GM12878 (cell line): ENCODE data around the gene PITPNM3. TPM values are rescaled to one million over a fixed set of nuclear protein-coding genes. Genes with fewer than 3 reads are reported as not detected.

Experiments used
- BHLHE40 ChIP-seq, 2 experiments: fragments of 450-650 bp in 1 of 2; IDR thresholded peaks; 2 replicates each; pipeline ENCODE4 v1.6.1; 2011 to 2017; ENCODE audit warnings: low read depth in 2 of 2, borderline replicate concordance in 1 of 2, improper control_type of control experiment in 1 of 2, low read length in 1 of 2, mild to moderate bottlenecking in 1 of 2
- EP300 ChIP-seq, 2 experiments: fragments of 150-350 bp in 1 of 2; IDR thresholded peaks; 2 replicates each; pipeline ENCODE4 v1.6.1; 2011 to 2012; ENCODE audit warnings: low read depth in 2 of 2, low read length in 2 of 2, borderline replicate concordance in 1 of 2, improper control_type of control experiment in 1 of 2, inconsistent platforms in 1 of 2; ENCODE audit not compliant: control insufficient read depth in 1 of 2
- FOXK2 ChIP-seq: fragments of 450-650 bp; IDR thresholded peaks from 2 replicates; pipeline ENCODE4 v1.6.1; 2017; ENCODE audit warnings: mild to moderate bottlenecking, moderate library complexity
- FOXM1 ChIP-seq: IDR thresholded peaks from 2 replicates; pipeline ENCODE4 v1.6.1; 2012; ENCODE audit warnings: low read depth, mild to moderate bottlenecking, inconsistent platforms, low read length, moderate library complexity
- HDAC6 ChIP-seq: fragments of 200-600 bp; sonication (generic); IDR thresholded peaks from one replicate; pipeline ENCODE4 v1.8.0; 2017; ENCODE audit warnings: antibody characterized with exemption; ENCODE audit not compliant: unreplicated experiment
- IKZF1 ChIP-seq: fragments of 450-650 bp; conservative IDR thresholded peaks from 2 replicates; pipeline ENCODE4 v1.6.1; 2017; ENCODE audit warnings: antibody characterized with exemption, mild to moderate bottlenecking
- MEF2A ChIP-seq: IDR thresholded peaks from 2 replicates; pipeline ENCODE4 v1.6.1; 2011; ENCODE audit warnings: low read depth, mild to moderate bottlenecking, low read length, moderate library complexity; ENCODE audit not compliant: insufficient read depth
- NR2F1 ChIP-seq: fragments of 450-650 bp; conservative IDR thresholded peaks from 2 replicates; pipeline ENCODE4 v1.6.1; 2017; ENCODE audit warnings: mild to moderate bottlenecking
- POLR2A ChIP-seq: IDR thresholded peaks from 2 replicates; pipeline ENCODE4 v1.6.1; 2011; ENCODE audit warnings: low read depth, mild to moderate bottlenecking, low read length
- RUNX3 ChIP-seq: IDR thresholded peaks from 2 replicates; pipeline ENCODE4 v1.6.1; 2012; ENCODE audit warnings: low read length, inconsistent platforms
- SREBF1 ChIP-seq: IDR thresholded peaks from 2 replicates; pipeline ENCODE4 v1.6.1; 2012; ENCODE audit warnings: mild to moderate bottlenecking, low read length
- TARDBP ChIP-seq: IDR thresholded peaks from 2 replicates; pipeline ENCODE4 v1.6.1; 2016; ENCODE audit warnings: borderline replicate concordance
- TBL1XR1 ChIP-seq: IDR thresholded peaks from 2 replicates; pipeline ENCODE4 v1.6.1; 2012; ENCODE audit warnings: low read depth, low read length, improper control_type of control experiment
- ZNF207 ChIP-seq: fragments of 450-650 bp; IDR thresholded peaks from 2 replicates; pipeline ENCODE4 v1.6.1; 2014; ENCODE audit warnings: antibody characterized with exemption, mild to moderate bottlenecking, borderline replicate concordance
- polyA plus RNA-seq, 11 experiments: library from polyadenylated mRNA; depleted of rRNA in 4 of 11; unstranded in 6 of 11; stranded (reverse) in 5 of 11; fragments of >200 nt; fragmentation: Nextera tagmentation in 4 of 11; fragmentation: Illumina TruSeq in 1 of 11; extraction: Ambion mirVana in 4 of 11; extraction: Trizol in 1 of 11; gene quantifications; 1 replicate in 1 of 11; 2 replicates in 10 of 11; pipeline versions ENCODE4 v1.2.1 to v1.2.3, GENCODE V29; 2011 to 2016; ENCODE audit warnings: inconsistent platforms in 2 of 11, missing spikeins in 2 of 11, low read depth in 1 of 11
- total RNA-seq, 4 experiments: library from RNA; depleted of rRNA in 3 of 4; stranded (reverse); fragments of >200 nt in 3 of 4; fragmentation: Illumina TruSeq in 1 of 4; extraction: Trizol in 1 of 4; gene quantifications; 2 replicates each; pipeline versions ENCODE4 v1.2.1 to v1.2.3, GENCODE V29; 2013 to 2021
- TF ChIP-seq, protein P1 (sequence below): fragments of 450-650 bp; IDR thresholded peaks from 2 replicates; pipeline ENCODE4 v1.6.1; 2017; ENCODE audit warnings: mild to moderate bottlenecking
- TF ChIP-seq, protein P2 (sequence below): IDR thresholded peaks from 2 replicates; pipeline ENCODE4 v1.6.1; 2012; ENCODE audit warnings: low read depth, low read length, improper control_type of control experiment
- TF ChIP-seq, protein P3 (sequence below): fragments of 450-650 bp; conservative IDR thresholded peaks from 2 replicates; pipeline ENCODE4 v1.6.1; 2017; ENCODE audit warnings: mild to moderate bottlenecking, moderate library complexity
- TF ChIP-seq, protein P4 (sequence below): fragments of 450-650 bp; IDR thresholded peaks from 2 replicates; pipeline ENCODE4 v1.6.1; 2016; ENCODE audit warnings: mild to moderate bottlenecking, moderate library complexity, borderline replicate concordance
- TF ChIP-seq, protein P5 (sequence below): fragments of 450-650 bp; IDR thresholded peaks from 2 replicates; pipeline ENCODE4 v1.6.1; 2017; ENCODE audit warnings: low read depth, mild to moderate bottlenecking, moderate library complexity

Gene PITPNM3
- total and polyA plus RNA-seq, 10 of the 15 experiments (the other 5 are each of a cell fraction or from before 2014, with no cell fraction given), result 0.02 to 0.49 (median 0.19) TPM; not detected in 1

DNA sequence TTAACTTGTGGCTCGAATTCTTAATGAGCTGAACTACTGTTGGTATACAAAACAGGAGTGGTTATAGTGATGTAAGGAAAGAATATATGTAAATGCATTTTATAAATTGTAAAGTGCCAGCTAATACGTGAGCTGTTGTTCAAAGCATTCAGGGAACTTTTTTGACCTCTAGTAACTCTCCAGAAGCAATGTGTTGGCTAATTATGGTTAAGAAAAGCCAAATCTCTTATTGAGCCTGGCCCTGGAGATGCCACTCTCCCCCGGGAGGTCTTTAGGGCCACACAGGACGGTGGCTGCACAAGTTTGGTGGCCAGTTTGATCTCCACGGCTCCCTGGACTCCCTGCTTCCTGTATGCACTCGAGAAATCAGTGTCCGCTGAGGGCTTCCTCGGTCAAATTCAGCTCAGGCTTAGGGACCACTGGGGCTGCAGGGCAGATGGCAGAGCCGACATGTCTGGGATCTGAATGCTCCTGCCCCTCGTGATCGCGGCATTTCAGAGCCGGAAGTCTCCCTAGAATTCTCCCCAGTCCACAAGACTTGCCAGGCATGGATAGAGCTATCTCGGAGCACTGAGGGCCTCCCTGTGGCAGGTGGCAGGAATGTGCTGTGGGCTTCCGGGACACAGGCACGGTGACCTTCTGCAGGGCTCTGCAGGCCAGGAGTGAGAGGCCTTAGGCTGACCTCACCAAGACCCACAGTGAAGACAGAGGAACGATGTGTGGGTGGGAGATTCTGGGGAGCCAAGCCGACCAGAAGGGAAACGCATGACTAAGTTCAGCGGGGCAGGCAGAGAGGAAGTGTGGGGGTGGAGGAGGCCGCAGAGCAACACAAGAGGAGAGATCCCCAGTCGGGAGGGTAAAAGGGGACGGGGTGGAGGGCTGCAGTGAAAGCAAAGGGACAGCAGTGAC is 18.6 kb upstream of the PITPNM3 start (continued):
- TF ChIP-seq HDAC6 (no peak), NR2F1 (peak; percentile 45; the same call in 1 of the 2 replicates), ZNF207 (no peak), RUNX3 (peak; percentile 87), TBL1XR1 (peak; percentile 43; the same call in 1 of the 2 replicates), BHLHE40 (IDR thresholded peaks at IDR 0.05; ENCODE audit: borderline replicate concordance in 1 of 2, low read depth in 2 of 2, low read length in 1 of 2) (peak; percentile 87 to 88), IKZF1 (peak; percentile 62; the same call in 1 of the 2 replicates), EP300 (IDR thresholded peaks at IDR 0.05; ENCODE audit: borderline replicate concordance in 1 of 2, control insufficient read depth in 1 of 2, low read depth in 2 of 2, low read length in 2 of 2) (no peak), MEF2A (no peak), FOXM1 (no peak; the same call in 1 of the 2 replicates), SREBF1 (no peak), TARDBP (no peak), POLR2A (peak; percentile 33; the same call in 1 of the 2 replicates), FOXK2 (no peak)
- TF ChIP-seq, protein P1, sequence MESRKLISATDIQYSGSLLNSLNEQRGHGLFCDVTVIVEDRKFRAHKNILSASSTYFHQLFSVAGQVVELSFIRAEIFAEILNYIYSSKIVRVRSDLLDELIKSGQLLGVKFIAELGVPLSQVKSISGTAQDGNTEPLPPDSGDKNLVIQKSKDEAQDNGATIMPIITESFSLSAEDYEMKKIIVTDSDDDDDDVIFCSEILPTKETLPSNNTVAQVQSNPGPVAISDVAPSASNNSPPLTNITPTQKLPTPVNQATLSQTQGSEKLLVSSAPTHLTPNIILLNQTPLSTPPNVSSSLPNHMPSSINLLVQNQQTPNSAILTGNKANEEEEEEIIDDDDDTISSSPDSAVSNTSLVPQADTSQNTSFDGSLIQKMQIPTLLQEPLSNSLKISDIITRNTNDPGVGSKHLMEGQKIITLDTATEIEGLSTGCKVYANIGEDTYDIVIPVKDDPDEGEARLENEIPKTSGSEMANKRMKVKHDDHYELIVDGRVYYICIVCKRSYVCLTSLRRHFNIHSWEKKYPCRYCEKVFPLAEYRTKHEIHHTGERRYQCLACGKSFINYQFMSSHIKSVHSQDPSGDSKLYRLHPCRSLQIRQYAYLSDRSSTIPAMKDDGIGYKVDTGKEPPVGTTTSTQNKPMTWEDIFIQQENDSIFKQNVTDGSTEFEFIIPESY, result no peak
- TF ChIP-seq, protein P2, sequence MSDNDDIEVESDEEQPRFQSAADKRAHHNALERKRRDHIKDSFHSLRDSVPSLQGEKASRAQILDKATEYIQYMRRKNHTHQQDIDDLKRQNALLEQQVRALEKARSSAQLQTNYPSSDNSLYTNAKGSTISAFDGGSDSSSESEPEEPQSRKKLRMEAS, result no peak
- TF ChIP-seq, protein P3, sequence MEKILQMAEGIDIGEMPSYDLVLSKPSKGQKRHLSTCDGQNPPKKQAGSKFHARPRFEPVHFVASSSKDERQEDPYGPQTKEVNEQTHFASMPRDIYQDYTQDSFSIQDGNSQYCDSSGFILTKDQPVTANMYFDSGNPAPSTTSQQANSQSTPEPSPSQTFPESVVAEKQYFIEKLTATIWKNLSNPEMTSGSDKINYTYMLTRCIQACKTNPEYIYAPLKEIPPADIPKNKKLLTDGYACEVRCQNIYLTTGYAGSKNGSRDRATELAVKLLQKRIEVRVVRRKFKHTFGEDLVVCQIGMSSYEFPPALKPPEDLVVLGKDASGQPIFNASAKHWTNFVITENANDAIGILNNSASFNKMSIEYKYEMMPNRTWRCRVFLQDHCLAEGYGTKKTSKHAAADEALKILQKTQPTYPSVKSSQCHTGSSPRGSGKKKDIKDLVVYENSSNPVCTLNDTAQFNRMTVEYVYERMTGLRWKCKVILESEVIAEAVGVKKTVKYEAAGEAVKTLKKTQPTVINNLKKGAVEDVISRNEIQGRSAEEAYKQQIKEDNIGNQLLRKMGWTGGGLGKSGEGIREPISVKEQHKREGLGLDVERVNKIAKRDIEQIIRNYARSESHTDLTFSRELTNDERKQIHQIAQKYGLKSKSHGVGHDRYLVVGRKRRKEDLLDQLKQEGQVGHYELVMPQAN, result no peak
- TF ChIP-seq, protein P4, sequence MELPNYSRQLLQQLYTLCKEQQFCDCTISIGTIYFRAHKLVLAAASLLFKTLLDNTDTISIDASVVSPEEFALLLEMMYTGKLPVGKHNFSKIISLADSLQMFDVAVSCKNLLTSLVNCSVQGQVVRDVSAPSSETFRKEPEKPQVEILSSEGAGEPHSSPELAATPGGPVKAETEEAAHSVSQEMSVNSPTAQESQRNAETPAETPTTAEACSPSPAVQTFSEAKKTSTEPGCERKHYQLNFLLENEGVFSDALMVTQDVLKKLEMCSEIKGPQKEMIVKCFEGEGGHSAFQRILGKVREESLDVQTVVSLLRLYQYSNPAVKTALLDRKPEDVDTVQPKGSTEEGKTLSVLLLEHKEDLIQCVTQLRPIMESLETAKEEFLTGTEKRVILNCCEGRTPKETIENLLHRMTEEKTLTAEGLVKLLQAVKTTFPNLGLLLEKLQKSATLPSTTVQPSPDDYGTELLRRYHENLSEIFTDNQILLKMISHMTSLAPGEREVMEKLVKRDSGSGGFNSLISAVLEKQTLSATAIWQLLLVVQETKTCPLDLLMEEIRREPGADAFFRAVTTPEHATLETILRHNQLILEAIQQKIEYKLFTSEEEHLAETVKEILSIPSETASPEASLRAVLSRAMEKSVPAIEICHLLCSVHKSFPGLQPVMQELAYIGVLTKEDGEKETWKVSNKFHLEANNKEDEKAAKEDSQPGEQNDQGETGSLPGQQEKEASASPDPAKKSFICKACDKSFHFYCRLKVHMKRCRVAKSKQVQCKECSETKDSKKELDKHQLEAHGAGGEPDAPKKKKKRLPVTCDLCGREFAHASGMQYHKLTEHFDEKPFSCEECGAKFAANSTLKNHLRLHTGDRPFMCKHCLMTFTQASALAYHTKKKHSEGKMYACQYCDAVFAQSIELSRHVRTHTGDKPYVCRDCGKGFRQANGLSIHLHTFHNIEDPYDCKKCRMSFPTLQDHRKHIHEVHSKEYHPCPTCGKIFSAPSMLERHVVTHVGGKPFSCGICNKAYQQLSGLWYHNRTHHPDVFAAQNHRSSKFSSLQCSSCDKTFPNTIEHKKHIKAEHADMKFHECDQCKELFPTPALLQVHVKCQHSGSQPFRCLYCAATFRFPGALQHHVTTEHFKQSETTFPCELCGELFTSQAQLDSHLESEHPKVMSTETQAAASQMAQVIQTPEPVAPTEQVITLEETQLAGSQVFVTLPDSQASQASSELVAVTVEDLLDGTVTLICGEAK, result no peak
- TF ChIP-seq, protein P5, sequence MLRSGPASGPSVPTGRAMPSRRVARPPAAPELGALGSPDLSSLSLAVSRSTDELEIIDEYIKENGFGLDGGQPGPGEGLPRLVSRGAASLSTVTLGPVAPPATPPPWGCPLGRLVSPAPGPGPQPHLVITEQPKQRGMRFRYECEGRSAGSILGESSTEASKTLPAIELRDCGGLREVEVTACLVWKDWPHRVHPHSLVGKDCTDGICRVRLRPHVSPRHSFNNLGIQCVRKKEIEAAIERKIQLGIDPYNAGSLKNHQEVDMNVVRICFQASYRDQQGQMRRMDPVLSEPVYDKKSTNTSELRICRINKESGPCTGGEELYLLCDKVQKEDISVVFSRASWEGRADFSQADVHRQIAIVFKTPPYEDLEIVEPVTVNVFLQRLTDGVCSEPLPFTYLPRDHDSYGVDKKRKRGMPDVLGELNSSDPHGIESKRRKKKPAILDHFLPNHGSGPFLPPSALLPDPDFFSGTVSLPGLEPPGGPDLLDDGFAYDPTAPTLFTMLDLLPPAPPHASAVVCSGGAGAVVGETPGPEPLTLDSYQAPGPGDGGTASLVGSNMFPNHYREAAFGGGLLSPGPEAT, result no peak
